Measurements from ENCODE around the gene MUC13.

The MUC13 gene

GRCh38 chr3:124903896-124904834 is 30.4 kb downstream of the MUC13 start:
- no peak for DNase-seq (ENCODE audit: extremely low read depth, low read depth)
- no peak for TF ChIP-seq CTCF (IDR thresholded peaks at IDR 0.05; ENCODE audit: low read depth, low read length)

- no peak for TF ChIP-seq CTCF (IDR thresholded peaks at IDR 0.05; ENCODE audit: low read depth, low read length)
- no peak for DNase-seq (ENCODE audit: extremely low read depth, low read depth)
Observed at GRCh38 chr3:124896824-124897526, 37.6 kb downstream of the MUC13 start.

- DNase-seq (ENCODE audit: extremely low read depth, low read depth), result no peak
- TF ChIP-seq CTCF (IDR thresholded peaks at IDR 0.05; ENCODE audit: low read depth, low read length), result no peak
Observed at GRCh38 chr3:124895756-124896155, 38.8 kb downstream of the MUC13 start.

GRCh38 chr3:124893526-124893925 is 41.0 kb downstream of the MUC13 start:
- no peak for TF ChIP-seq CTCF (IDR thresholded peaks at IDR 0.05; ENCODE audit: low read depth, low read length)

GRCh38 chr3:124890573-124891190 is 43.9 kb downstream of the MUC13 start:
- no peak for TF ChIP-seq CTCF (IDR thresholded peaks at IDR 0.05; ENCODE audit: low read depth, low read length)
- no peak for DNase-seq (ENCODE audit: extremely low read depth, low read depth)

More at GRCh38 chr3:124893526-124893925, 41.0 kb downstream of the MUC13 start:
- no peak for DNase-seq (ENCODE audit: extremely low read depth, low read depth)

- TF ChIP-seq CTCF (IDR thresholded peaks at IDR 0.05; ENCODE audit: low read depth, low read length), result no peak
- DNase-seq (ENCODE audit: extremely low read depth, low read depth), result no peak
Observed at GRCh38 chr3:124888482-124889441, 45.8 kb downstream of the MUC13 start.

All from AG09319 (cell line).